CD4-positive, alpha-beta T cell (primary cell): Measurements from ENCODE around the gene C1QTNF6. TPM values are rescaled to one million over a fixed set of nuclear protein-coding genes. Genes with fewer than 3 reads are reported as not detected.

ENCODE experiments used
- ATAC-seq: fragments of 200-7000 bp; cut with Tn5 transposase; one replicate; pipeline ENCODE4 v1.10.0; 2022; ENCODE audit warnings: mild to moderate bottlenecking; ENCODE audit not compliant: poor library complexity
- CTCF ChIA-PET: fragments of 350-600 bp; sonication (Branson Sonifier 250); formaldehyde crosslinking; loops from one replicate; lab custom pipeline; 2021; ENCODE audit warnings: antibody characterized with exemption, inconsistent platforms; lab: Charles Lee
- POLR2A ChIA-PET: fragments of 350-600 bp; sonication (Branson Sonifier 250); formaldehyde crosslinking; loops from one replicate; lab custom pipeline; 2021; ENCODE audit warnings: antibody characterized with exemption, inconsistent platforms; lab: Charles Lee
- DNase-seq, 14 experiments: peaks; one replicate each; pipeline ENCODE4 v3.0.0-alpha.2; 2013 to 2020; ENCODE audit warnings: mixed read lengths in 2 of 14
- H3K27ac ChIP-seq, 2 donors: one replicate each; pipeline versions ENCODE4 v1.5.1 to v1.7.0; 2013; ENCODE audit warnings: low read length in 2 of 2, low read depth in 1 of 2, mild to moderate bottlenecking in 1 of 2
- H3K27me3 ChIP-seq, 2 experiments: 1 replicate in 1 of 2; 2 replicates in 1 of 2; pipeline versions ENCODE4 v1.6.1 to v1.7.0; 2013; ENCODE audit warnings: low read length in 2 of 2, control low read depth in 1 of 2, mild to moderate bottlenecking in 1 of 2, moderate library complexity in 1 of 2; ENCODE audit not compliant: insufficient read depth in 2 of 2, control insufficient read depth in 1 of 2
- H3K36me3 ChIP-seq: one replicate; pipeline ENCODE4 v1.6.1; 2013; ENCODE audit warnings: low read length, control low read depth; ENCODE audit not compliant: insufficient read depth
- H3K4me1 ChIP-seq: one replicate; pipeline ENCODE4 v1.6.1; 2013; ENCODE audit warnings: low read length, control low read depth; ENCODE audit not compliant: insufficient read depth
- H3K4me3 ChIP-seq: one replicate; pipeline ENCODE4 v1.5.1; 2013; ENCODE audit warnings: mild to moderate bottlenecking, low read length, moderate library complexity
- H3K9me3 ChIP-seq, 2 experiments: 1 replicate in 1 of 2; 2 replicates in 1 of 2; pipeline versions ENCODE4 v1.6.1 to v1.7.0; 2013; ENCODE audit warnings: low read length in 2 of 2, mild to moderate bottlenecking in 2 of 2, control low read depth in 1 of 2, moderate library complexity in 1 of 2; ENCODE audit not compliant: control insufficient read depth in 1 of 2, insufficient read depth in 1 of 2
- H3K27ac Mint-ChIP-seq: one replicate; pipeline ENCODE4 v1.8.0; 2020; ENCODE audit warnings: mixed read lengths
- H3K27me3 Mint-ChIP-seq: one replicate; pipeline ENCODE4 v1.8.0; 2021; ENCODE audit warnings: mixed read lengths
- H3K36me3 Mint-ChIP-seq: one replicate; pipeline ENCODE4 v1.8.0; 2021; ENCODE audit warnings: low read depth, mixed read lengths
- H3K4me1 Mint-ChIP-seq: one replicate; pipeline ENCODE4 v1.8.0; 2021; ENCODE audit warnings: low read depth, mixed read lengths
- H3K4me3 Mint-ChIP-seq: one replicate; pipeline ENCODE4 v1.8.0; 2020; ENCODE audit warnings: mild to moderate bottlenecking, mixed read lengths
- H3K9me3 Mint-ChIP-seq: one replicate; pipeline ENCODE4 v1.8.0; 2020; ENCODE audit warnings: mixed read lengths
- intact Hi-C, 2 experiments: fragments of 100-400 bp; cut with DNase I in 1 of 2; cut with micrococcal nuclease in 1 of 2; formaldehyde crosslinking; loops; one replicate each; pipeline versions ENCODE4 v1.15.1 to v1.9.0; 2023 to 2025; cut with DNase I, micrococcal nuclease
- total RNA-seq, 174 experiments: library from RNA in 2 of 174; stranded (reverse) in 2 of 174; gene quantifications; one replicate each; pipeline ENCODE4 v1.2.3 and lab custom pipeline; 2021 to 2026
- TF ChIP-seq, protein P1 (sequence below): fragments of 200-600 bp; IDR thresholded peaks from one replicate; pipeline ENCODE4 v1.8.0; 2022; ENCODE audit warnings: antibody characterized with exemption, mild to moderate bottlenecking

Gene C1QTNF6
- total RNA-seq, 2 experiments from 2014 or later = 11.9 to 12.1 TPM

DNA sequence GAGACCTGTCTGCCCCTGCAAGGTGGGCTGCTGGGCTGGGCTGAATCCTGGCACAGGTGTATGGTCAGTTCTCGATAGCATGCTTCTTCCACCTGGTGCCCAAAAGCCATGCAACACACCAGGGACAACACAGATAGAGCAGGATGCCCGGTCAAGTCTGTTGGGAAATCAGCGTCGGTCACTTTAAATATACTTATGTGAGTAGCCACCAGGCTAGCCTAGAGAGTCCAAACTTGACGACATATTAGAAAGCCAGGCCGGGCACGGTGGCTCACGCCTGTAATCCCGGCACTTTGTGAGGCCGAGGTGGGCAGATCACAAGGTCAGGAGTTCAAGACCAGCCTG is 8.9 kb downstream of the C1QTNF6 start:
- intact Hi-C loops = loop anchor here in 1 of 2 experiments (10.0 kb wide), 1 partner anchor 246 kb away; the partner anchor contains the start of gene ELFN2
- Mint-ChIP-seq H3K36me3 (no peaks in the 10 kb centered on the region), H3K4me1 (peaks cover 26% of the 10 kb centered on the region), H3K9me3 (no peaks in the 10 kb centered on the region), H3K27me3 (no peaks in the 10 kb centered on the region), H3K4me3 (no peak overlapping the region), H3K27ac (no peak overlapping the region)
- no peaks in the 10 kb centered on the region for H3K27me3 ChIP-seq
- TF ChIP-seq, protein P1, sequence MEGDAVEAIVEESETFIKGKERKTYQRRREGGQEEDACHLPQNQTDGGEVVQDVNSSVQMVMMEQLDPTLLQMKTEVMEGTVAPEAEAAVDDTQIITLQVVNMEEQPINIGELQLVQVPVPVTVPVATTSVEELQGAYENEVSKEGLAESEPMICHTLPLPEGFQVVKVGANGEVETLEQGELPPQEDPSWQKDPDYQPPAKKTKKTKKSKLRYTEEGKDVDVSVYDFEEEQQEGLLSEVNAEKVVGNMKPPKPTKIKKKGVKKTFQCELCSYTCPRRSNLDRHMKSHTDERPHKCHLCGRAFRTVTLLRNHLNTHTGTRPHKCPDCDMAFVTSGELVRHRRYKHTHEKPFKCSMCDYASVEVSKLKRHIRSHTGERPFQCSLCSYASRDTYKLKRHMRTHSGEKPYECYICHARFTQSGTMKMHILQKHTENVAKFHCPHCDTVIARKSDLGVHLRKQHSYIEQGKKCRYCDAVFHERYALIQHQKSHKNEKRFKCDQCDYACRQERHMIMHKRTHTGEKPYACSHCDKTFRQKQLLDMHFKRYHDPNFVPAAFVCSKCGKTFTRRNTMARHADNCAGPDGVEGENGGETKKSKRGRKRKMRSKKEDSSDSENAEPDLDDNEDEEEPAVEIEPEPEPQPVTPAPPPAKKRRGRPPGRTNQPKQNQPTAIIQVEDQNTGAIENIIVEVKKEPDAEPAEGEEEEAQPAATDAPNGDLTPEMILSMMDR = no peak
- H3K27ac ChIP-seq = no peak overlapping the region
- POLR2A ChIA-PET = interaction anchor here (1.5 kb wide), 1 partner anchor 15 kb away, joined by 4 read pairs; no protein-coding TSS in a partner anchor
- H3K4me1 ChIP-seq = peaks cover 36% of the 10 kb centered on the region
- no peaks in the 10 kb centered on the region for H3K9me3 ChIP-seq
- DNase-seq (no peak), ATAC-seq (no peak)
- CTCF ChIA-PET = no interaction called here
- H3K36me3 ChIP-seq = no peaks in the 10 kb centered on the region
- no peak overlapping the region for H3K4me3 ChIP-seq

DNA sequence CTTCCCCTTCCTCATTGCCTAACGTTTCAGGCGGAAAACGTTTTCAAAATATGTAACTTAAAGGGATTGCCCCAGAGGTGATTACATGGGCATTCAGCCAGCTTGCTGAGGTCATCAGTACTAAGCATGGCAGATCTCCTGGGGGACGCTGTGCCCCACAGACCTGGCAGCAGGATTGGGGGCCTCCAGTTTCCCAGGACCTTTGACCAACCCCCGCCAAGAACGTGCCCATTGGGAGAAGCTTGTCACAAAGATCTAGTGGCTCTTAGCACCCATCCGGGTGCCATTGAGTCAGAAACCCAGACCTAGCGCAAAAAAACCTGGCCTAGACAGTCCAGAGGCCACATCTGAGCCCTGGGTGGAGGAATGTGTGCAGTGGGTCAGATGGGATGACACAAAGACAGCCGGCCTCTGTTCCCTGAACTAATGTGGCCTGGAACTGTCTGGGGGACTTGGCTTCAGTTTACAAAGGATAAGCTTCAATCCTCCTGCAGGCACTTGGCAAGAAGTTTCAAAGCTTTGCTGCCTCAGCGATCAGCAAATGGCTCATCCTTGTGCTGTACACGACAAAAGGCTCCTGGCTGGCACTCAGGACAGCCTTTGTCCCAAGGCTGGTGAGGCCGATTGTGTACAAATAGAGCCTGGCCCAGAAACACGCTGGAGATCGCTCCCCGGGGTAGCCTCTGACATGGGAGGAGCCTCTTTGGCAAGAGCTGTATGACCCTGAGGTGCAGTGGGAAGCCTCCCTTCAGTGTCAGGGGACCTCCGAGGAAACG is 9.5 kb downstream of the C1QTNF6 start:
- H3K4me1 Mint-ChIP-seq = peaks cover 24% of the 10 kb centered on the region
- H3K9me3 ChIP-seq = no peaks in the 10 kb centered on the region
- no peak overlapping the region for H3K4me3 ChIP-seq
- peaks cover 30% of the 10 kb centered on the region for H3K4me1 ChIP-seq
- H3K27me3 Mint-ChIP-seq = no peaks in the 10 kb centered on the region
- ATAC-seq (no peak), DNase-seq (no peak)
- no peaks in the 10 kb centered on the region for H3K36me3 ChIP-seq
- H3K4me3 Mint-ChIP-seq = no peak overlapping the region
- ChIA-PET POLR2A (interaction anchor here (1.5 kb wide), 1 partner anchor 15 kb away, joined by 4 read pairs; no protein-coding TSS in a partner anchor), CTCF (no interaction called here)
- no peaks in the 10 kb centered on the region for H3K9me3 Mint-ChIP-seq
- no peaks in the 10 kb centered on the region for H3K36me3 Mint-ChIP-seq
- no peaks in the 10 kb centered on the region for H3K27me3 ChIP-seq
- H3K27ac ChIP-seq = no peak overlapping the region
- H3K27ac Mint-ChIP-seq = no peak overlapping the region
- intact Hi-C loops = loop anchor here in 1 of 2 experiments (10.0 kb wide), 1 partner anchor 246 kb away; the partner anchor contains the start of gene ELFN2
- TF ChIP-seq, protein P1 = no peak

DNA sequence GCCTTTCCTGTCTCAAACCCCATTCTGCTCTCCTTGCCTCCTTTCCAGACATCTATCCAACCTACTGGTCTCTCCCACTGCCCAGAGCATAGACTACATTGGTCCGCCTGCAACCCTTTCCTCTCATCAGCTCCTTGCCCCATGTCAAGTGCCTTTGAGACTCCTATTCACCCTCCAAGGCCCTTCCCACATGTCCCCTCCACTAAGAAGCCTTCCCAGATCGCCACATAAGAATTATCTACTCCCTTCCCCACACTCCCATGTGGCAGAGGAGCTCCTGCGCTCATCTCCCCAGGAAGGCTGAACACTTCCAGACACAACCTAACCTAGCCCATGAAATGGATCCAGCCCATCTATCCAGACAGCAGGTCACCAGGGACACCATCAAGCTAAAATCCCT is 10.3 kb downstream of the C1QTNF6 start:
- H3K27me3 ChIP-seq = no peaks in the 10 kb centered on the region
- ChIA-PET POLR2A (interaction anchor here (0.6 kb wide), 1 partner anchor 381 kb away, joined by 3 read pairs; no protein-coding TSS in a partner anchor), CTCF (no interaction called here)
- Mint-ChIP-seq H3K4me1 (peaks cover 22% of the 10 kb centered on the region), H3K36me3 (no peaks in the 10 kb centered on the region), H3K27me3 (no peaks in the 10 kb centered on the region), H3K9me3 (no peaks in the 10 kb centered on the region), H3K4me3 (no peak overlapping the region), H3K27ac (no peak overlapping the region)
- TF ChIP-seq, protein P1 = no peak
- intact Hi-C loops = loop anchor here in 1 of 2 experiments (10.0 kb wide), 1 partner anchor 247 kb away; the partner anchor contains the start of gene ELFN2
- no peaks in the 10 kb centered on the region for H3K36me3 ChIP-seq
- no peaks in the 10 kb centered on the region for H3K9me3 ChIP-seq
- ATAC-seq (no peak), DNase-seq (no peak)
- peaks cover 25% of the 10 kb centered on the region for H3K4me1 ChIP-seq
- no peak overlapping the region for H3K27ac ChIP-seq
- no peak overlapping the region for H3K4me3 ChIP-seq
